IMR-90 (cell line): ENCODE results near the gene PTPRG.

ENCODE experiments used
- BHLHE40 ChIP-seq: fragments of 150-350 bp; IDR thresholded peaks from 2 replicates; pipeline ENCODE4 v1.6.1; 2016; ENCODE audit warnings: mild to moderate bottlenecking, low read depth, low read length
- CEBPB ChIP-seq: IDR thresholded peaks from 2 replicates; pipeline ENCODE4 v1.6.1; 2012; ENCODE audit warnings: low read depth, low read length, improper control_type of control experiment
- CHD1 ChIP-seq: IDR thresholded peaks from 2 replicates; pipeline ENCODE4 v1.6.1; 2012; ENCODE audit warnings: low read depth, low read length, improper control_type of control experiment
- CTCF ChIP-seq: conservative IDR thresholded peaks from 2 replicates; pipeline ENCODE4 v1.5.1; 2012; ENCODE audit warnings: mild to moderate bottlenecking, low read depth, low read length, improper control_type of control experiment
- ELK1 ChIP-seq: fragments of 150-350 bp; IDR thresholded peaks from 2 replicates; pipeline ENCODE4 v1.6.1; 2016; ENCODE audit warnings: low read depth, mild to moderate bottlenecking, low read length, moderate library complexity, borderline replicate concordance
- FOS ChIP-seq: fragments of 150-350 bp; IDR thresholded peaks from 2 replicates; pipeline ENCODE4 v1.6.1; 2016; ENCODE audit warnings: low read depth, low read length
- MAZ ChIP-seq: IDR thresholded peaks from 2 replicates; pipeline ENCODE4 v1.6.1; 2012; ENCODE audit warnings: low read depth, mild to moderate bottlenecking, low read length, improper control_type of control experiment, moderate library complexity, borderline replicate concordance
- MXI1 ChIP-seq: IDR thresholded peaks from 2 replicates; pipeline ENCODE4 v1.6.1; 2012; ENCODE audit warnings: low read depth, mild to moderate bottlenecking, low read length, moderate library complexity, borderline replicate concordance
- POLR2A ChIP-seq: IDR thresholded peaks from 2 replicates; pipeline ENCODE4 v1.6.1; 2012; ENCODE audit warnings: mild to moderate bottlenecking, low read depth, low read length
- RCOR1 ChIP-seq: IDR thresholded peaks from 2 replicates; pipeline ENCODE4 v1.6.1; 2012; ENCODE audit warnings: mild to moderate bottlenecking, low read length, improper control_type of control experiment; ENCODE audit not compliant: insufficient replicate concordance
- RFX5 ChIP-seq: IDR thresholded peaks from 2 replicates; pipeline ENCODE4 v1.8.0; 2012; ENCODE audit warnings: low read depth, mild to moderate bottlenecking, low read length, moderate library complexity
- SMC3 ChIP-seq: fragments of 150-350 bp; IDR thresholded peaks from 2 replicates; pipeline ENCODE4 v1.6.1; 2016; ENCODE audit warnings: low read depth, mild to moderate bottlenecking, antibody characterized with exemption, low read length, moderate library complexity
- USF2 ChIP-seq: fragments of 150-350 bp; IDR thresholded peaks from 2 replicates; pipeline ENCODE4 v1.6.1; 2017; ENCODE audit warnings: mild to moderate bottlenecking, antibody characterized with exemption, low read length, low read depth

GRCh38 chr3:62172199-62172598 lies 610.8 kb downstream of the PTPRG start:
- no peak for TF ChIP-seq POLR2A
- no peak for TF ChIP-seq CTCF
- no peak for TF ChIP-seq BHLHE40
- no peak for TF ChIP-seq SMC3
- no peak for TF ChIP-seq MXI1
- no peak for TF ChIP-seq CHD1
- no peak for TF ChIP-seq RFX5
- TF ChIP-seq MAZ = no peak
- no peak for TF ChIP-seq RCOR1
- no peak for TF ChIP-seq CEBPB
- no peak for TF ChIP-seq ELK1
- no peak for TF ChIP-seq USF2
- no peak for TF ChIP-seq FOS
